Suprapubic skin (tissue), 4 donors: ENCODE measurements around the gene CNTRL. TPM values are rescaled to one million over a fixed set of nuclear protein-coding genes. Genes with fewer than 3 reads are reported as not detected.

ENCODE experiments used
- DNase-seq, 2 donors: peaks; one replicate each; pipeline ENCODE4 v3.0.0-alpha.2; 2019; ENCODE audit warnings: low spot score in 2 of 2
- H3K27ac ChIP-seq: fragments of 200-600 bp; sonication (generic); one replicate; pipeline ENCODE4 v1.5.1; 2019
- H3K27me3 ChIP-seq: fragments of 200-600 bp; sonication (generic); one replicate; pipeline ENCODE4 v1.5.1; 2019
- H3K36me3 ChIP-seq: fragments of 200-600 bp; sonication (generic); one replicate; pipeline ENCODE4 v1.5.1; 2019
- H3K4me1 ChIP-seq: fragments of 200-600 bp; sonication (generic); one replicate; pipeline ENCODE4 v1.5.1; 2019
- H3K4me3 ChIP-seq: fragments of 200-600 bp; sonication (generic); one replicate; pipeline ENCODE4 v1.5.1; 2019; ENCODE audit warnings: mild to moderate bottlenecking
- H3K9me3 ChIP-seq: fragments of 200-600 bp; sonication (generic); one replicate; pipeline ENCODE4 v1.5.1; 2019
- CTCF ChIP-seq, 2 donors: fragments of 200-600 bp in 1 of 2; fragments of 450-650 bp in 1 of 2; sonication (generic) in 1 of 2; IDR thresholded peaks; one replicate each; pipeline ENCODE4 v1.5.1; 2016 to 2019; ENCODE audit warnings: antibody characterized with exemption in 2 of 2, mild to moderate bottlenecking in 1 of 2, moderate library complexity in 1 of 2
- EP300 ChIP-seq: sonication (generic); formaldehyde crosslinking; IDR thresholded peaks from one replicate; pipeline ENCODE4 v1.6.1; 2017; ENCODE audit warnings: antibody characterized with exemption
- POLR2A ChIP-seq, 2 donors: fragments of 450-650 bp; IDR thresholded peaks; one replicate each; pipeline ENCODE4 v1.6.1; 2017; ENCODE audit warnings: antibody characterized with exemption in 2 of 2, mild to moderate bottlenecking in 2 of 2, moderate library complexity in 2 of 2
- POLR2AphosphoS5 ChIP-seq, 3 donors: sonication (generic); formaldehyde crosslinking; IDR thresholded peaks; one replicate each; pipeline ENCODE4 v1.6.1; 2017; ENCODE audit warnings: antibody characterized with exemption in 3 of 3
- WGBS: methylation state at CpG from one replicate; pipeline ENCODE4 v1.1.5; 2018; 5-methylcytosine and 5-hydroxymethylcytosine counted together
- total RNA-seq, 4 donors: library from RNA; depleted of rRNA; stranded (reverse); fragments of >200 nt; gene quantifications; one replicate each; pipeline ENCODE4 v1.1.0, GENCODE V29; 2016

CNTRL gene
- total RNA-seq, 4 donors from 2014 or later, result 6.4 to 24.6 (median 13.6) TPM

- DNase-seq, result no peak
- no peak overlapping the region for H3K27ac ChIP-seq
- 95% methylated on average over 2 of the region's 2 CpGs for WGBS
- TF ChIP-seq POLR2AphosphoS5 (IDR thresholded peaks at IDR 0.05) (no peak), EP300 (no peak), CTCF (IDR thresholded peaks at IDR 0.05) (no peak), POLR2A (IDR thresholded peaks at IDR 0.05) (no peak)
- H3K4me3 ChIP-seq, result no peak overlapping the region
- peaks cover 29% of the 10 kb centered on the region for H3K36me3 ChIP-seq
- peaks cover 10% of the 10 kb centered on the region for H3K4me1 ChIP-seq
- no peaks in the 10 kb centered on the region for H3K27me3 ChIP-seq
- no peaks in the 10 kb centered on the region for H3K9me3 ChIP-seq
These were observed 60.9 kb downstream of the CNTRL start for GRCh38 chr9:121135642-121136041.

- no peak for TF ChIP-seq EP300
- TF ChIP-seq POLR2A (IDR thresholded peaks at IDR 0.05), result no peak
- no peak for TF ChIP-seq POLR2AphosphoS5 (IDR thresholded peaks at IDR 0.05)
- no peak for TF ChIP-seq CTCF (IDR thresholded peaks at IDR 0.05)
- no peaks in the 10 kb centered on the region for H3K9me3 ChIP-seq
- peaks cover 48% of the 10 kb centered on the region for H3K36me3 ChIP-seq
- DNase-seq, result no peak
- H3K4me1 ChIP-seq, result peaks cover 9% of the 10 kb centered on the region
- no peak overlapping the region for H3K27ac ChIP-seq
- no peak overlapping the region for H3K4me3 ChIP-seq
- H3K27me3 ChIP-seq, result no peaks in the 10 kb centered on the region
These were observed 63.8 kb downstream of the CNTRL start for GRCh38 chr9:121138561-121138960.

GRCh38 chr9:121138973-121139372, 64.2 kb downstream of the CNTRL start:
- TF ChIP-seq CTCF (IDR thresholded peaks at IDR 0.05) (no peak), POLR2AphosphoS5 (IDR thresholded peaks at IDR 0.05) (no peak), POLR2A (IDR thresholded peaks at IDR 0.05) (no peak), EP300 (no peak)
- DNase-seq, result no peak
- H3K4me1 ChIP-seq, result peaks cover 9% of the 10 kb centered on the region
- 74% methylated on average over 3 of the region's 3 CpGs for WGBS
- H3K27ac ChIP-seq, result no peak overlapping the region
- peaks cover 49% of the 10 kb centered on the region for H3K36me3 ChIP-seq
- H3K9me3 ChIP-seq, result no peaks in the 10 kb centered on the region
- H3K4me3 ChIP-seq, result no peak overlapping the region
- no peaks in the 10 kb centered on the region for H3K27me3 ChIP-seq

- no peaks in the 10 kb centered on the region for H3K27me3 ChIP-seq
- TF ChIP-seq EP300 (no peak), POLR2A (IDR thresholded peaks at IDR 0.05) (no peak), CTCF (IDR thresholded peaks at IDR 0.05) (no peak), POLR2AphosphoS5 (IDR thresholded peaks at IDR 0.05) (no peak)
- H3K27ac ChIP-seq, result no peak overlapping the region
- no peak overlapping the region for H3K4me3 ChIP-seq
- WGBS, result 92% methylated on average over 1 of the region's 1 CpG
- peaks cover 59% of the 10 kb centered on the region for H3K36me3 ChIP-seq
- H3K4me1 ChIP-seq, result peaks cover 9% of the 10 kb centered on the region
- no peaks in the 10 kb centered on the region for H3K9me3 ChIP-seq
- DNase-seq, result no peak
These were observed 65.4 kb downstream of the CNTRL start for GRCh38 chr9:121140162-121140561.

- no peak for TF ChIP-seq POLR2AphosphoS5 (IDR thresholded peaks at IDR 0.05)
- TF ChIP-seq CTCF (IDR thresholded peaks at IDR 0.05), result no peak
- TF ChIP-seq EP300, result no peak
- TF ChIP-seq POLR2A (IDR thresholded peaks at IDR 0.05), result no peak
These were observed 66.6 kb downstream of the CNTRL start for GRCh38 chr9:121141306-121141705.

More at GRCh38 chr9:121141306-121141705, 66.6 kb downstream of the CNTRL start:
- Histone ChIP-seq H3K27me3 (no peaks in the 10 kb centered on the region), H3K4me3 (no peak overlapping the region), H3K27ac (no peak overlapping the region), H3K9me3 (no peaks in the 10 kb centered on the region), H3K36me3 (peaks cover 61% of the 10 kb centered on the region), H3K4me1 (peaks cover 9% of the 10 kb centered on the region)
- no peak for DNase-seq
- WGBS, result 65% methylated on average over 1 of the region's 1 CpG
